Ovary (tissue), 9 donors: ENCODE measurements around the gene OR2W1. TPM values are rescaled to one million over a fixed set of nuclear protein-coding genes. Genes with fewer than 3 reads are reported as not detected.

Source experiments
- DNase-seq, 5 donors: peaks; one replicate each; pipeline ENCODE4 v3.0.0-alpha.2; 2019 to 2020
- H3K27ac ChIP-seq, 2 donors: fragments of 200-600 bp; one replicate each; pipeline versions ENCODE4 v1.5.1 to v1.8.0; 2019 to 2022
- H3K27me3 ChIP-seq: fragments of 200-600 bp; one replicate; pipeline ENCODE4 v1.8.0; 2022
- H3K36me3 ChIP-seq: fragments of 200-600 bp; sonication (generic); one replicate; pipeline ENCODE4 v1.5.1; 2019
- H3K4me1 ChIP-seq: one replicate; pipeline ENCODE4 v1.8.1; 2013; ENCODE audit warnings: mild to moderate bottlenecking, moderate library complexity; ENCODE audit not compliant: insufficient read depth
- H3K4me3 ChIP-seq: fragments of 200-600 bp; sonication (generic); one replicate; pipeline ENCODE4 v1.5.1; 2017
- H3K9me3 ChIP-seq, 2 donors: fragments of 200-600 bp in 1 of 2; sonication (generic) in 1 of 2; one replicate each; pipeline versions ENCODE4 v1.5.1 to v1.8.1; 2013 to 2019; ENCODE audit warnings: mild to moderate bottlenecking in 1 of 2, moderate library complexity in 1 of 2
- CTCF ChIP-seq, 3 donors: fragments of 450-650 bp in 2 of 3; fragments of 200-600 bp in 1 of 3; IDR thresholded peaks; one replicate each; pipeline versions ENCODE4 v1.5.1 to v1.8.0; 2016 to 2022; ENCODE audit warnings: antibody characterized with exemption in 3 of 3, mild to moderate bottlenecking in 1 of 3
- EP300 ChIP-seq: sonication (generic); formaldehyde crosslinking; IDR thresholded peaks from one replicate; pipeline ENCODE4 v1.6.1; 2017; ENCODE audit warnings: antibody characterized with exemption
- POLR2A ChIP-seq: fragments of 450-650 bp; IDR thresholded peaks from one replicate; pipeline ENCODE4 v1.6.1; 2017; ENCODE audit warnings: antibody characterized with exemption, mild to moderate bottlenecking, moderate library complexity
- WGBS, 3 donors: extraction: QIAGEN DNeasy Blood & Tissue Kit in 1 of 3; methylation state at CpG; one replicate each; pipeline versions ENCODE4 v1.1.5 to v1.1.7; 2013 to 2017; 5-methylcytosine and 5-hydroxymethylcytosine counted together
- intact Hi-C, 4 donors: fragments of 100-400 bp; cut with DNase I; formaldehyde crosslinking; loops; one replicate each; pipeline versions ENCODE4 v1.11.0 to v1.15.1; 2022 to 2023
- polyA plus RNA-seq, 2 donors: library from polyadenylated mRNA; stranded (reverse); fragments of 200-250 nt in 1 of 2; fragments of 350-450 nt in 1 of 2; fragmentation: Illumina TruSeq in 1 of 2; extraction: RNeasy Lipid Tissue Mini Kit (QIAGEN cat#74804) in 1 of 2; gene quantifications; one replicate each; pipeline ENCODE4 v1.2.3, GENCODE V29; 2013 to 2014
- total RNA-seq, 7 donors: library from RNA; depleted of rRNA in 2 of 7; stranded (reverse); fragments of >200 nt in 2 of 7; fragmentation: NEBNext Ultra II Directional in 3 of 7; extraction: Animal tissue kit (Norgen Biotek cat#: 25700) in 3 of 7; gene quantifications; one replicate each; pipeline versions ENCODE4 v1.1.0 to v1.2.4, GENCODE V29; 2016 to 2023
- donor health status: DM: no; HTN: no; CAD: no; lungs with moderate emphysema.
- donor health status: DM: no; HTN: no; CAD: no.
- donor health status: Bipolar disorder and iron deficiency.
- donor health status: DM: yes; HTN: yes; CAD: no.
- donor health status: DM: no; HTN: no; CAD: no.
- donor health status: DM: yes; HTN: yes; CAD: no.

Gene OR2W1
- total and polyA plus RNA-seq, 9 donors = not detected

DNA sequence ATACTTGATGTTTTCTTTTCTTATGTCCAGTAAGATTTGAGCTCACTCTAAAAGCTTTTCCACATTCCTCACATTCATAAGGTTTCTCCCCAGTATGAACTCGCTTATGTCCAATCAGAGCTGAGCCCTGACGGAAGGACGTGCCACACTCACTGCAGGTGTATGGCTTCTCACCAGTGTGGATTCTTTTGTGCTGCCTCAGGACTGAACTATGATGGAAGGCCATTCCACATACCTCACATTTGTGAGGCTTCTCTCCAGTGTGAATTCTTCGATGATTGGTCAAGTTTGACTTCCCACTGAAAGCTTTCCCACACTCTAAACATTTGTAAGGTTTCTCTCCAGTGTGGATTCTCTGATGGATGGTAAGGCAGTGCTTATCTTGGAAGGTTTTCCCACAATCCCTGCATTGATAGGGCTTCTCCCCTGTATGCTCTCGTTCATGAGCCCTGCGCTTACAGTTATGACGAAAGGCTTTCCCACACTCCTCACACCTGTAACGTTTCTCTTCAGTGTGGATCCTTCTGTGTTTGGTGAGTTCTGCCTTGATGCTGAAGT lies 49.8 kb downstream of the OR2W1 start:
- Histone ChIP-seq H3K27ac (no peak overlapping the region), H3K4me1 (no peaks in the 10 kb centered on the region), H3K36me3 (no peaks in the 10 kb centered on the region), H3K27me3 (no peaks in the 10 kb centered on the region), H3K4me3 (no peak overlapping the region), H3K9me3 (no peaks in the 10 kb centered on the region)
- no peak for DNase-seq
- TF ChIP-seq CTCF (IDR thresholded peaks at IDR 0.05) = no peak
- TF ChIP-seq POLR2A = no peak
- TF ChIP-seq EP300 = no peak
- WGBS, 3 donors = 90 to 97% (median 93%) methylated on average over 8 of the region's 8 CpGs
- intact Hi-C loops = no loop called here

Other genes with a start within 250 kb of the OR2W1 start
- 10 to 100 TPM; 43.7 to 57.6 (median 48.8) TPM for gene TRIM27, start 121.2 kb downstream of the OR2W1 start, total RNA-seq
- 10 to 100 TPM; 33.3 to 61.1 TPM for gene TRIM27, start 121.2 kb downstream of the OR2W1 start, polyA plus RNA-seq
- gene ZNF311, start 39.9 kb downstream of the OR2W1 start, total RNA-seq = 1 to 10 TPM in 5 of 7 donors, under 1 TPM in 2; 0.34 to 3.3 (median 1.4) TPM
- gene ZNF311, start 39.9 kb downstream of the OR2W1 start, polyA plus RNA-seq = 1 to 10 TPM; 1.4 to 1.7 TPM
- not detected for gene OR2B3, start 42.1 kb upstream of the OR2W1 start, total RNA-seq
- not detected for gene OR2B3, start 42.1 kb upstream of the OR2W1 start, polyA plus RNA-seq
- gene OR2J1, start 54.3 kb upstream of the OR2W1 start, total RNA-seq = not detected
- gene OR2J1, start 54.3 kb upstream of the OR2W1 start, polyA plus RNA-seq = not detected
- under 1 TPM in 3 of 7 donors, not detected in 4; 0.05 to 0.13 (median 0.12) TPM for gene OR2J3, start 62.9 kb upstream of the OR2W1 start, total RNA-seq
- not detected for gene OR2J3, start 62.9 kb upstream of the OR2W1 start, polyA plus RNA-seq
- under 1 TPM in 2 of 7 donors, not detected in 5; 0.15 to 0.23 TPM for gene OR2J2, start 125.7 kb upstream of the OR2W1 start, total RNA-seq
- gene OR2J2, start 125.7 kb upstream of the OR2W1 start, polyA plus RNA-seq = not detected